Stimulated activated naive CD8-positive, alpha-beta T cell treated with anti-CD3 and anti-CD28 coated beads, Interleukin-15, amount 100 ng/mL, for 72 hours (primary cell): ENCODE data around the gene CDC73.

Source experiments
- ATAC-seq: fragments of 150-1000 bp; cut with Tn5 transposase; 2 replicates; pipeline ENCODE4 v1.10.0; 2021; ENCODE audit warnings: mild to moderate bottlenecking, moderate library complexity
- DNase-seq, 2 donors: peaks; one replicate each; pipeline ENCODE4 v3.0.0; 2021 to 2022
- H3K27ac Mint-ChIP-seq, 2 donors: one replicate each; pipeline ENCODE4 v1.8.0; 2022; ENCODE audit warnings: mild to moderate bottlenecking in 2 of 2, mixed read lengths in 2 of 2, moderate library complexity in 2 of 2
- H3K27me3 Mint-ChIP-seq: one replicate; pipeline ENCODE4 v1.8.0; 2022; ENCODE audit warnings: mixed read lengths
- H3K4me1 Mint-ChIP-seq: one replicate; pipeline ENCODE4 v1.8.0; 2022; ENCODE audit warnings: mild to moderate bottlenecking, mixed read lengths
- H3K4me3 Mint-ChIP-seq, 2 donors: one replicate each; pipeline ENCODE4 v1.8.0; 2022; ENCODE audit warnings: mild to moderate bottlenecking in 2 of 2, mixed read lengths in 2 of 2, moderate library complexity in 1 of 2
- H3K9me3 Mint-ChIP-seq, 2 donors: one replicate each; pipeline ENCODE4 v1.8.0; 2022; ENCODE audit warnings: mixed read lengths in 2 of 2

CDC73 gene

GRCh38 chr1:193121616-193122593 lies at the start of gene CDC73:
TSS of gene CDC73 (plus strand) at chr1:193122031. CDS start at chr1:193122201, 170 bp downstream.
- peak; percentile 98 for ATAC-seq
- peak within 1 kb of the TSS; percentile 94 to 95 for H3K27ac Mint-ChIP-seq
- peak within 1 kb of the TSS; percentile 94 for H3K4me3 Mint-ChIP-seq
- no peaks in the 10 kb centered on the region for H3K27me3 Mint-ChIP-seq
- no peaks in the 10 kb centered on the region for H3K9me3 Mint-ChIP-seq
- peak; percentile 99 for DNase-seq
- peaks cover 55% of the 10 kb centered on the region for H3K4me1 Mint-ChIP-seq

- no peak overlapping the region for H3K27ac Mint-ChIP-seq
- H3K4me3 Mint-ChIP-seq: no peak overlapping the region
- H3K9me3 Mint-ChIP-seq: peaks cover 0 to 4% of the 10 kb centered on the region in 2 donors
- H3K4me1 Mint-ChIP-seq: no peaks in the 10 kb centered on the region
- ATAC-seq (no peak), DNase-seq (no peak)
- no peaks in the 10 kb centered on the region for H3K27me3 Mint-ChIP-seq
Measured at GRCh38 chr1:193077991-193078390, 43.8 kb upstream of the CDC73 start.

GRCh38 chr1:193079187-193079586 lies 42.6 kb upstream of the CDC73 start:
- Mint-ChIP-seq H3K27ac (no peak overlapping the region), H3K9me3 (peaks cover 0 to 4% of the 10 kb centered on the region in 2 donors), H3K4me1 (no peaks in the 10 kb centered on the region), H3K4me3 (no peak overlapping the region), H3K27me3 (no peaks in the 10 kb centered on the region)
- DNase-seq (no peak), ATAC-seq (no peak)

- Mint-ChIP-seq H3K27ac (no peak overlapping the region), H3K9me3 (no peaks in the 10 kb centered on the region), H3K4me1 (no peaks in the 10 kb centered on the region), H3K27me3 (no peaks in the 10 kb centered on the region), H3K4me3 (no peak overlapping the region)
- DNase-seq: no peak
- no peak for ATAC-seq
Measured at GRCh38 chr1:193083365-193084088, 38.3 kb upstream of the CDC73 start.

GRCh38 chr1:193085263-193085662 lies 36.6 kb upstream of the CDC73 start:
- no peaks in the 10 kb centered on the region for H3K9me3 Mint-ChIP-seq
- ATAC-seq (no peak), DNase-seq (no peak)
- no peaks in the 10 kb centered on the region for H3K4me1 Mint-ChIP-seq
- no peak overlapping the region for H3K4me3 Mint-ChIP-seq
- no peaks in the 10 kb centered on the region for H3K27me3 Mint-ChIP-seq
- H3K27ac Mint-ChIP-seq: no peak overlapping the region

- Mint-ChIP-seq H3K27ac (no peak overlapping the region), H3K9me3 (no peaks in the 10 kb centered on the region), H3K4me3 (no peak overlapping the region), H3K4me1 (no peaks in the 10 kb centered on the region), H3K27me3 (no peaks in the 10 kb centered on the region)
- no peak for ATAC-seq
- no peak for DNase-seq
Measured at GRCh38 chr1:193086342-193086741, 35.5 kb upstream of the CDC73 start.

GRCh38 chr1:193087893-193088292 lies 33.9 kb upstream of the CDC73 start:
- H3K4me1 Mint-ChIP-seq: no peaks in the 10 kb centered on the region
- no peak overlapping the region for H3K4me3 Mint-ChIP-seq
- ATAC-seq: no peak
- H3K9me3 Mint-ChIP-seq: no peaks in the 10 kb centered on the region
- H3K27me3 Mint-ChIP-seq: no peaks in the 10 kb centered on the region
- no peak overlapping the region for H3K27ac Mint-ChIP-seq
- DNase-seq: no peak

GRCh38 chr1:193090865-193091264 lies 31.0 kb upstream of the CDC73 start:
- DNase-seq: no peak
- Mint-ChIP-seq H3K4me3 (no peak overlapping the region), H3K27me3 (no peaks in the 10 kb centered on the region), H3K27ac (no peak overlapping the region), H3K4me1 (no peaks in the 10 kb centered on the region), H3K9me3 (no peaks in the 10 kb centered on the region)
- ATAC-seq: no peak

GRCh38 chr1:193094112-193094511 lies 27.7 kb upstream of the CDC73 start:
- Mint-ChIP-seq H3K4me3 (no peak overlapping the region), H3K4me1 (no peaks in the 10 kb centered on the region), H3K9me3 (no peaks in the 10 kb centered on the region), H3K27me3 (no peaks in the 10 kb centered on the region), H3K27ac (no peak overlapping the region)
- no peak for DNase-seq
- no peak for ATAC-seq

- DNase-seq (no peak), ATAC-seq (no peak)
- Mint-ChIP-seq H3K4me3 (no peak overlapping the region), H3K27ac (no peak overlapping the region), H3K4me1 (peaks cover 25% of the 10 kb centered on the region), H3K27me3 (no peaks in the 10 kb centered on the region), H3K9me3 (no peaks in the 10 kb centered on the region)
Measured at GRCh38 chr1:193102662-193103061, 19.2 kb upstream of the CDC73 start.

- Mint-ChIP-seq H3K27me3 (no peaks in the 10 kb centered on the region), H3K27ac (peak overlapping the region; percentile 12 to 85), H3K4me1 (peaks cover 25% of the 10 kb centered on the region), H3K4me3 (peak overlapping the region; percentile 86 to 90), H3K9me3 (no peaks in the 10 kb centered on the region)
- DNase-seq (no peak), ATAC-seq (no peak)
Measured at GRCh38 chr1:193103759-193104501, 17.9 kb upstream of the CDC73 start.

GRCh38 chr1:193104502-193104906 lies 17.3 kb upstream of the CDC73 start:
- ATAC-seq: peak; percentile 53
- peak overlapping the region in 1 of 2 donors; percentile 85 for H3K27ac Mint-ChIP-seq
- peak overlapping the region; percentile 86 to 90 for H3K4me3 Mint-ChIP-seq
- H3K9me3 Mint-ChIP-seq: no peaks in the 10 kb centered on the region
- peak in 1 of 2 donors; percentile 21 for DNase-seq
- H3K4me1 Mint-ChIP-seq: peaks cover 25% of the 10 kb centered on the region
- H3K27me3 Mint-ChIP-seq: no peaks in the 10 kb centered on the region

GRCh38 chr1:193104907-193105820 lies 16.7 kb upstream of the CDC73 start, which contains the start of gene GLRX2:
TSS of gene GLRX2 (minus strand) at chr1:193105414. CDS start at chr1:193105382, 32 bp downstream.
- DNase-seq (peak; percentile 56), ATAC-seq (peak; percentile 90)
- Mint-ChIP-seq H3K27me3 (no peaks in the 10 kb centered on the region), H3K4me1 (peaks cover 25% of the 10 kb centered on the region), H3K4me3 (peak within 1 kb of the TSS; percentile 86 to 90), H3K27ac (peak within 1 kb of the TSS; percentile 19 to 85), H3K9me3 (no peaks in the 10 kb centered on the region)

GRCh38 chr1:193105821-193106177 lies 16.0 kb upstream of the CDC73 start:
- H3K27me3 Mint-ChIP-seq: no peaks in the 10 kb centered on the region
- DNase-seq: no peak
- no peak overlapping the region for H3K27ac Mint-ChIP-seq

More at GRCh38 chr1:193105821-193106177, 16.0 kb upstream of the CDC73 start:
- no peaks in the 10 kb centered on the region for H3K9me3 Mint-ChIP-seq
- ATAC-seq: no peak
- peaks cover 25% of the 10 kb centered on the region for H3K4me1 Mint-ChIP-seq
- H3K4me3 Mint-ChIP-seq: peak overlapping the region; percentile 86 to 90
